Measurements from ENCODE around the gene ARL8B.
"Not testable (repeated sequence)": the region's sequence is repeated elsewhere in the genome, so short reads cannot be mapped to it uniquely, and the experiment has no call there.

Gene ARL8B

DNA sequence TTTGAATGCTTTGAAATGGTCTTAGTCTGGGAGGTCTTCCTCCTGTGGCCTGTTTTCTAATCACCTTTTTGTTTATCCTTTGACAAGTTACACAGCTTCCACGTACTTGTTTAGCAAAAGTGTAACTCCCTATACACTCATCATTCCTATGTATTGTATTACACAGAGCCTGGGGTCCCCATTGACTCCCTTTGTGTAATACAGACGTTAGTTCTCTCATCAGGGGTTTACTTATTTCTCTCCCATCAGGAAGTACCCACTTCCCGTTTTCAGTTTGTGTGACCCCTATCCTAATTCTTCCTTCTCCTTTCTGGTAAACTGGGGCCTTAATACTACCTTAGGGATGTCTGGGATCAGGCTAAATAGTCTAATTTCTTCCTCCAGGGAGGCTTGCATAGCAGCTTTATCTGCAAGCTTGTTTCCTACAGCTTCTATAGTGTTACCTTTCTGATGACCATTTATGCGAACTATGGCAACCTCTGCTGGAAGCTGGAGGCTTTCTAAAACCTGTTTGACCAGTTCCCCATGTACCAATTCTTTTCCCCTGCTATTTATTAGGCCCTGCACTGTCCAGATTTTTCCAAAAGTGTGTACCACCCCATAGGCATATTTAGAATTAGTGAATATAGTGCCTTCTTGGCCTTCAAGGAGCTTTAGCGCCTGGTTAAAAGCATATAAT lies 22.4 kb downstream of the ARL8B start:
- no peak overlapping the region for H3K4me3 ChIP-seq (ENCODE audit: low read depth, low read length)

DNA sequence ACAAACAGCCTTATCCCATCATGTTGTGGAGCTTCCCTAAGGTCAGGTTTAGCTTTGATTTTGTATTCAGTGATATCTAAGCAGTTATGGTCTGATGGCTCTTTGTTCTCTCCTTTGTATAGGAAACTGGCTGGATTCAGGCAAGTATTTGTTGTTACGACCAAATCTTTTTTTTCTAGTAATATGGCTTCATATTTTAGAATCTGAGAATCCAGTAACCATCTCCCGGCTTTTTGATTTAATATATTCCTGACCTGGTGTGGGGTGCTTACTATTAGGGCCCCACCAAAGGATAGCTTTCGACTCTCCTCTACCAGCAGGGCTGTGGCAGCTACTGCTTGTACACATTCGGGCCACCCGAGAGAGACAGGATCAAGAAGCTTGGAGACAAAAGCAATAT lies 23.0 kb downstream of the ARL8B start:
- no peak overlapping the region for H3K4me3 ChIP-seq (ENCODE audit: low read depth, low read length)

DNA sequence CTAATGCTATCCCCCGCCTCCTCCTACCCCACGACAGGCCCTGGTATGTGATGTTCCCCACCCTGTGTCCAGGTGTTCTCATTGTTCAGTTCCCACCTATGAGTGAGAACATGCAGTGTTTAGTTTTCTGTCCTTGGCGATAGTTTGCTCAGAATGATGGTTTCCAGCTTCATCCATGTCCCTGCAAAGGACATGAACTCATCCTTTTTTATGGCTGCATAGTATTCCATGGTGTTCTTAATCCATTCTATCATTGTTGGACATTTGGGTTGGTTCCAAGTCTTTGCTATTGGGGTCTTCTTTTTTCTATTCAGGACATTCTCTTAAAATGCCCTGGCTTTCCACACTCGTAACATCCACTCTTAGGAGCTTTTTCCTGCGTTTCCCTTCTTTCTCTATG lies 25.1 kb downstream of the ARL8B start:
- H3K4me3 ChIP-seq (ENCODE audit: low read depth, low read length), result not testable (repeated sequence)

DNA sequence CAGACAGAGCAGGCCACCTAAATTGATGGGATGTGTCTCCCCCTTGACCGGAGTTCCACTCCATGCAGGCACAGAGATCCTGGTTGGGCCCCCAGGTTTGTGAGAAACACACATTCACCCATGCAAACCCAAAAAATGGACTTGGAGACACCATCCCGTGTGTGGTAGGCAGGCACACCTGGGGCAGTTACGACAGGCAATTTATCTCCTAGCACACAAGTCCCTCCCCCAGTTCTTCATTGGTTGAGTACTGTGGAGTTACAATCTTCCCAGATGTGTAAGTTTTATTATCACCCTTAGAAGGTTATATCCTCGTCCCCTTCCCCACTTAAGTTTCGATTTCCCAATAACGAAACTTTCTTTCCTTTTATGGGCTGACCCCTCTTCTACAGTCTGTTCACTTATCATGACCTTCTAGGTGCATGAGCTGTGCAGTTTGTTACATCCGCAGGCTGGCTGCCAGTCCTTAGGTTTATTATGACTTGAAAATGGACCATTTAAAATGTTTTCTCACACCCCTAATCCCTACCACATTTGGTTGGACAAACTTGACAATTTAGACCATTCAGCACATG lies 27.3 kb downstream of the ARL8B start:
- H3K4me3 ChIP-seq (ENCODE audit: low read depth, low read length), result no peak overlapping the region

DNA sequence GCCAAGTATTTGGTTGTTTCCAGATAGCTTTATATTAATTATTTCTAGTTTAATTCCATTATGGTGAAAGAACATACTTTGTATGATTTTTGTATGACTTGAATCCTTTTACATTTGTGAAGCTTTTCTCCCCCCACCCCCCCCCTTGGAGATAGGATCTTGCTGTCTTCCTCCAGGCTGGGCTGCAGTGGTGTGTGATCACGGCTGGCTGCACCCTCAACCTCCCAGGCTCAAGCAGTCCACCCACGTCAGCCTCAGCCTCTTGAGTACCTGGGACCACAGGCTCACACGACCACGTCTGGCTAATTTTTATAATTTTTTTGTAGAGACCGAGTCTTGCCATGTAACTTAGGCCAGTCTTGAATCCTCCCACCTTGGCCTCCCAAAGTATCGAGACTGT lies 29.5 kb downstream of the ARL8B start:
- no peak overlapping the region for H3K4me3 ChIP-seq (ENCODE audit: low read depth, low read length)

DNA sequence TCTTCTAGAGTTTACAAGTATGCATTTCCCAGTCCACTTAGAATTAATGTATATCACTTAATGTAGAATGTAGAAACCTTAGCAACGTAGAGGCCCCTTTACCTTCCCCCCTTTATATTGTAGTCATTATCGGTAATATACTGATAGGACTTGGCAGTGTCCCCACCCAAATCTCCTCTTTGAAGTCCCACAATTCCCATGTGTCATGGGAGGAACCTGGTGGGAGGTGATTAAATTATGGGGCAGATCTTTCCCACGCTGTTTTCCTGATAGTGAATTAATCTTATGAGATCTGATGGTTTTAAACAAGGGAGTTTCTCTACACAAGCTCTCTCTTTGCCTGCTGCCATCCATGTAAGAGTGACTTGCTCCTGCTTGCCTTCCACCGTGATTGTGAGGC lies 31.0 kb downstream of the ARL8B start:
- no peak overlapping the region for H3K4me3 ChIP-seq (ENCODE audit: low read depth, low read length)

DNA sequence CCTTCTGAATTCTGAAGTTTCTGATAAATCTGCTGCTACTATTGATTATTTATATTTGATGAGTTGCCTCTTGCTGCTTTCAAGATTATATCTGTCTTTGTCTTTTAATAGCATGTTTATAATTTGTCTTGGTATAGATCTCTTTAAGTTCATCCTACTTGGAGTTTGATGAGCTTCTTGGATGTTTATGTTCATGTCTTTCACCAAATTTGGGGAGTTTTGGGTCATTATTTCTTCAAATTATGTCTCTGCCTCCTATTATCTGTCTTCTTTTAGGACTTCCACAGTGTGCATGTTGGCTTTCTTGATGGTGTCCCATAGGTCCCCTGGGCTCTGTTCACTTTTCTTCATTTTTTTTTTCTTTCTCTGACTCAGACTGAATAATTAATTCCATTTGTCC lies 33.1 kb downstream of the ARL8B start:
- no peak overlapping the region for H3K4me3 ChIP-seq (ENCODE audit: low read depth, low read length)

DNA sequence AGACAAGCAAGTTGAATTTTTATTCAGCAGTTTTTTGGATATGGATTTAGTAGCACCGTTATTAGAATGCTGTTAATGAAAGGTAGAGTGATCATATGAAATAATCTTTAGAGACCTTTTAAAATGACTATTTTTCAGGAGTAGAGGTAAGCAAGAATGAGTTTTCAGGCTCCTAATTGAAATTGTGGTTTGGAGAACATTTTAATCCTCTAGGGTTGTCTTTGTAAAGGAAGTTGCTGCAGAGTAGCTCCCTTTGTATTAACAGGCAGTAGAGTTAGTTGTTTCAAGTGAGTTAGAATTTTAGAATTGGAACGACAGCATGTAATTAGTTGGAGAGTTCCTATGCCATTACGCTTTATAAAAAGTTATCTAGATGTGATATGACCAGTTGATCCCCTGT lies 38.2 kb downstream of the ARL8B start:
- H3K4me3 ChIP-seq (ENCODE audit: low read depth, low read length), result no peak overlapping the region

DNA sequence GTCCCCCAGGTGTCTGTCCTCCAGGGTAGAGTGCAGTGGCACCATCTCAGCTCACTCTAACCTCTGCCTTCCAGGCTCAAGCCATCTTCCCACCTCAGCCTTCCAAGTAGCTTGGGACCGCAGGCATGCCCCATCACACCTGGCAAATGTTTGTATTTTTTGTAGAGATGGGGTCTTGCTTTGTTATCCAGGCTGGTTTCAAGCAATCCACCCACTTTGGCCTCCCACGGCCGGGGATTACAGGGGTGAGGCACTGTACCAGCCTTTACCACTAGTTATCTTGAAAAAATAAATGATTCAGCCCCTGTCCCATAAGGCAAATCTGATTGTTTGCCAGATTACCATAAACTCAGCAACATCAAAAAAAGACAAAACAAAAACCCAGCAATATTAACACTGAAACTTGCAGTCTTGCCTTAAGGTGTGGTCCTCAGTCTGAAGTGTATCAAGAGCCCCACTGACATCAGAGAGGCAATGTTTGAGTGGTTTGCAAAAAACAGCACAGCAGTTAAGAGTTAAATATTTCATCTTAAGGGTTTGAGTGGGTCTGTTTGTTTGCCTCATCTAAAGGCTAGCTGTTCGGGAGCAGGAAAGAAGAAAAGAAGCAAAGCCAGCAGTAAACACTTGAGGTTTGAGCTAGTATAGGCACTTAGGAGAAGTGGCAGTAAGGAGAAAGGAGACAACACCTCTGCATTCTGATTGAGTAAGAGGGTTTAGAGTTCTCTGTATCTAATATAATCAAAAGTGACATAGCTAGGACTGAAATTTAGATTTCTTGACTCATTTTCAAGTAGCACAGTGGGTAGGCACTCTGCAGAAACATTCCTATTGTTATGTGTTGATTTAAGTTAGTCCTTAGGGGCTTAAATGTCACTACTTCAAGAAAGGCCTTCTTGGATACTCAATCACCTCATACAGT lies 39.1 kb downstream of the ARL8B start:
- no peak overlapping the region for H3K4me3 ChIP-seq (ENCODE audit: low read depth, low read length)

DNA sequence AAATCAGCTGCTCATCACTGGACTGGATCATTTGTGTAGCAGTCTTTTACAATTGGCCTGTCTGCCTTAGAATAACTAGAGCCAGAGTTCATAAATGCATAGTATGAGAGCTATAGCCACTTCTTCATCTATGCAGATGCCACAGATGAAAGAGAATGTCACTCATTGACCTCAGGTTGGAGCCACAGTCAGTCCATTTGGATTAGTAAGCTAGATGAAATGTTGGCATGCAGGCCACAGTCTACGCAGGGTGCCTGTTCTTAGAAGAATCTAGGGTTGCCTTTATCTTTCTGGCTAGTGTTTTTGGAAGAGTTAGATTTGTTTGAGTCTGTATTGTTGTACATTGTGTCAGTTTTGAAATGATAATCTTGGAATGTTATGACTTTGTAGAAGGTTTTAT lies 40.0 kb downstream of the ARL8B start:
- H3K4me3 ChIP-seq (ENCODE audit: low read depth, low read length), result no peak overlapping the region

DNA sequence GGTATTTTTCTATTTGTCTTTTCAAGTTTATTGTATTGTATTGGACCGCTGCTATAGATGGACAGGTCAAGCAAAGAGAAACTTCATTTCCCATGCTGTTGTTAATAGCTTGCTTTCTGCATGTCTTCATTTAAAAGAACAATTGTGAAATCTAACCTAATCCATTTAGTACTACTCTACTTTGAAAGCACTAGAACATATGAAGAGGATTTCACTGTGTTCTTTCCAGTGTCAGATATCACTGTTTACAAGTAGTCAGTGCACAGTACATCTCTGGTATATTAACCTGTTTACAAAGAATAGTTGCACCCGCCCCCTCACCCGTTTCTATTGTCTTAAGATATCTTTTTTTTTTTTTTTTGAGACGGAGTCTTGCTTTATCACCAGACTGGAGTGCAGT lies 43.6 kb downstream of the ARL8B start:
- no peak overlapping the region for H3K4me3 ChIP-seq (ENCODE audit: low read depth, low read length)

DNA sequence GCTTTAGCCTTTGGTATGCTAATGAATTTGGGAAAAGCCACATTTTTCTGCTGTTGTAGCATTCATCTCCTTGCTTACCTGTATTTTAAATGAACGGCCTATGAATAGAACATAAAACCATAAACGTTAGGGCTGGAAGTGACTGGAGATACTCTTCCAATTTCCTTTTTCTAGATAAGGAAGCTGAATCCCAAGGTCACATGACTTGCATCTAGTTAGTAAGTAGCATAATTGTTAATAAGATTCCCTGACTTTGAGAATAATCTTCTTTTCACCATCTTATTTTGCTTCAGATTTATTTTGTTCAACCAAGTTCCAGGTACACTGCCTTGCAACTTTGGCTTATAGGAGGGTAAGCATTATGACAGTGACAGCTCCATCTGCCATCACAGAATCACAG lies 44.8 kb downstream of the ARL8B start:
- no peak overlapping the region for H3K4me3 ChIP-seq (ENCODE audit: low read depth, low read length)

DNA sequence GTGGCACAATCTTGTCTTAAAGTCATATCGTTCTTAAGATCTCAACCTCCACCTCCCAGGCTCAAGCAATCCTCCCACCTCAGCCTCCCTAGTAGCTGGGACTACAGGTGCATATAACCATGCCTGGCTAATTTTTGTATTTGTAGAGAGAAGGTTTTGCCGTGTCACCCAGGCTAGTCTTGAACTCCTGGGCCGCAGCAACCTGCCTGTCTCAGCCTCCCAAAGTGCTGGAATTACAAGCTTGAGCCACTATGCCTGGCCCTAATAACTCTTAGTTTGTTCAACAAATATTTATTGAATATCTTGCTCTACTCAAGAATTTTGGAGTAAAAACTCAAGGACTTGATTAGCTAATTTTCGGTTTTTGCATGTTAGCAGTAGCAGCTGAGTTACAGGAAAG lies 46.0 kb downstream of the ARL8B start:
- H3K4me3 ChIP-seq (ENCODE audit: low read depth, low read length), result no peak overlapping the region

DNA sequence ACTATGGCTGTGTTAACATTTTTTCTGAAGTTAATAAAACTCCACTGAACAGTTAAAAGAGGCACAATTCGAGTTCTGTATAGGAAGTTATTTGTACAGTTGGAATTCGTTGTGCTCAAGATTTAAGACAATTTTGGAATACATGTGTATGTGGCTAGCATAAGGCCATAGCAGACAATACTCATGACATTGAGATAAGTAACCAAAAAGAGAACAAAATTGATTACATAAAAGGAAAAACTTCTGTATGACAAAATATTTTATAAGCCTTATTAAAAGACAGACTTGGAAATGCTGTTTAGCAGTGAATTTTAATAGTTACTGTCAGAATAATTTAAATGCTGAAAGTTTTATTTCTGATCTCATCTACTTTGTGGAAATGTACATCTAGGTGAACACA lies 47.7 kb downstream of the ARL8B start:
- H3K4me3 ChIP-seq (ENCODE audit: low read depth, low read length), result no peak overlapping the region

DNA sequence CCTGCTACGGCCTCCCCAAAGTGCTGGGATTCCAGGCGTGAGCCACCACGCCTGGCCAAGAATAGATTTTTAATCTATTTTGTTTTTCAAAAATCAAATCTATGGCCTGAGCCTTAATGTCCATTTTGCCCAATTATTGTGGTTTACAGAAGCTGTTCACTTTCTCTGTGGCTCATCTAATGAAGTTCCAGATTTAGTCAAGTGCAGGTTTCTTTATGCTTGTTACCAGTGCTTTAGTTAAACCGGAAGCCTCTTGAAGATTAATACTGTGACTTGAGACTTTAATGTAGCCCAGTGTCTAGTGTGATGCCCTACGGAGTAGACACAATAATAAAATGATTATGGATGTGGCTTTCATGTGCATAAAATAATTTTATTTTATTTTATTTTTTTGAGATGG lies 48.9 kb downstream of the ARL8B start:
- no peak overlapping the region for H3K4me3 ChIP-seq (ENCODE audit: low read depth, low read length)

DNA sequence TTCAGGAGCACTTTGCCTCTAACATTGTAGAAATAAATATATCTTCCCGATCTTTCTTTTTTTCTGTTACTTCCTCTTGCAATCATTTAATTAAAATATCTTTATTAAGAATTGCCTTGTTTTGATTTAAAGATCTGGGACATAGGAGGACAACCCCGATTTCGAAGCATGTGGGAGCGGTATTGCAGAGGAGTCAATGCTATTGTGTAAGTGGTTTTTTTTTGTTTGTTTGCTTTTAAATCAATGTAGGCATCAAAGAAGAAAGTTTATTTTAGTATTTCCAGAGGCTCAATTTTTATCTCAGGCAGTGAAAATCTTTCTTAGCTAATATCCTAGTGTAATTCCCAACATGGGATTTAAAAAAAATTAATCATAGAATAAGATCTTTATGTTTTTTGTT lies 49.9 kb downstream of the ARL8B start:
- H3K4me3 ChIP-seq (ENCODE audit: low read depth, low read length), result no peak overlapping the region

DNA sequence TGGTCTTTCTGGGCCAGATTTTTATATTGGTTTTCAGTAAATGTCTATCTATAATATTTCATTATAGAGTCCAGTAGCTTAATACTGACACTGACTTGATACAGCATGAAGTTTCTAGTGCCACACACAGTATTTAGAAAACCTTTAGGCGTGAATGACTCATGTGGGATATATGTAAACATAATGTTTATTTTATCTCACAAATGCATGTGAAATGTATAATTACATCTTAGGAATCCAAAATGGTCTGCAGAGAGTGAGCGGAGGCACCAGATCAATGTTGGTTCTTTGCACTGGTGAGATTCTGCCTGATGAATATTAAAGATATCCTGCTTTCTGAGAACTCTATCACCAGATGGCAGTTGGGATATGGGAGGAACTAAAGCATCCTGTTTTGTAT lies 56.9 kb downstream of the ARL8B start:
- H3K4me3 ChIP-seq (ENCODE audit: low read depth, low read length), result not testable (repeated sequence)

DNA sequence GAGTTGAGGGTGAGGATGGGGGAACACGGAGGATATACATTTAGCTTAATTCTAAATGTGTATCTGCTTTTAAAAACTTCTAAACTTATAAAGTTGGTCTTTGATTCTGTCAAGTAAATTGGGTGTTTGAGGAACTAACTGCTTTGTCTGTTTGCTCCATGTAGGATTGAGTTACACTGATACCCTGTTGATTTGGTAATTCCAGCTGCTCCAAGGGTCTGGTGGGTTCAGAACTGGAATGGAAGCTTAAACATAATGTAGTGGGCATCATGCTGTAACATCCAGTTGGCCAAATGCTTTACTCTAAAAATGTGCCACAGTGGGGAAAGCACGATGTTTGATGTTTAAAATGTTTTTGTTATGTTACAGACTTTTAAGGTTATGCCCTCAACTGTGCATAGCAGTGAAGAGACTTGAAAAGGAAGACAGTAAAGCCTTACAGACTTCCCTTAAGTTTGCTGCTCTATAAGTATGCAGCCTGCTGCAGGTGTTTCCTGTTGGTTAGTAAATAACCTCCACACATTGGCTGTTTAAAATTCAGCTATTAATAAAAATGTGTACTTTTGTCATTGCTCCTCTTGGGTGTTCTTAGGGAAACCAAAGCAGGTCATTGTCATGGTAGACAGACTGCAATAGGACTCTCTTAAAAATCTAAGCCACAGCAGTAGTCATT lies 59.5 kb downstream of the ARL8B start:
- no peak overlapping the region for H3K4me3 ChIP-seq (ENCODE audit: low read depth, low read length)

DNA sequence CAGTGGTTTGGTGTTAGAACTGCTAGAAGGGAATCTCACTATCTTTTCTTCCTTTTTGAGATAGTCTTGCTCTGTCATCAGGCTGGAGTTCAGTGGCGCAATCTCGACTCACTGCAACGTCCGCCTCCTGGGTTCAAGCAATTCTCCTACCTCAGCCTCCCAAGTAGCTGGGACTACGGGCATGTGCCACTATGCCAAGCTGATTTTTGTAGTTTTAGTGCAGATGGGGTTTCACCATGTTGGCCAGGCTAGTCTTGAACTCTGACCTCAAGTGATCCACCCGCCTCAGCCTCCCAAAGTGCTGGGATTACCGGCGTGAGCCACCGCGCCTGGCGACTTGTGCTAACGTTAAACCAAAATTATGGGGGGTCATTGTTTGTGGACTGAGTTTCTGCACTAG lies 61.6 kb downstream of the ARL8B start:
- not testable (repeated sequence) for H3K4me3 ChIP-seq (ENCODE audit: low read depth, low read length)

DNA sequence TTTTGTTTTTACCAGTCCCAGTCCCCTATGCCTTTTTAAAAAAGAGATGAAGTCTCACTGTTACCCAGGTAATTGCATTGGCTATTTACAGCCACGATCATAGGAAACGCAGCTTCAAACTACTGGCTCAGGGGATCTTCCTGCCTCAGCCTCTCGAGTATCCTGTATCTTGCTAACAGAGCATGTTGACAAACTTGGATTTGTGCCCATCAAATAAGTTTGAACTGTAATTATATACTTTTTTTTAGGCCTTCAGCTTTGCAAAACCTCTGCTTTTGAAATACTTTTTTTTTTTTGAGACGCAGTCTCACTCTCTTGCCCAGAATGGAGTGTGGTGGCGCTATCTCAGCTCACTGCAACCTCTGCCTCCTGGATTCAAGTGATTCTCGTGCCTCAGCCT lies 62.4 kb downstream of the ARL8B start:
- H3K4me3 ChIP-seq (ENCODE audit: low read depth, low read length), result no peak overlapping the region

DNA sequence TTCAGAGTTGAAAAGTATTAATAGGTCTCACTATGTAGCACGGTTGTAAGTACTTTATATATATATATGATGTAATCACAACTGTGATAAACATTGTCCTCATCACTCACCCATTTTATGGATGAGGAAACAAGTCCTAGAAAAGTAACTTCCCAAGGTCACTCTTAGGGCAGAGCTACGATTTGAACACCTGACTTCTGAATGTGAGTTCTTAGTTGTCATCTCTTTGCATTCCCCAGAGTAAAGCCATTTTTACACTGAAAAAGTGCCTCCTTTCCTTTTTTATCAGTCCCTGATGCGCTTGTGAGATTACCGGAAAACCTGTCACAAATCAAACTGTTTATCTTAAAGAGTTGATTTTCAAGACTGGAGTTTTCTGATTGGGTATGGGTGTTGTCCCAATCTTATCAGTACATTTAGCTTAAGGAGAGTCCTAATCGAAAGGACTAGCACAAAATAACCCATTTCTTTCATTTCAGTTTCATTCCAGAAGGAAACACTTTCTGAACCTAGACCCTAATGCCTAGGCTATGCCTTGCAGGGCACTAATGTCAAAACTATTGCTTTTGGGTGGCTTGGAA lies 63.1 kb downstream of the ARL8B start:
- H3K4me3 ChIP-seq (ENCODE audit: low read depth, low read length), result no peak overlapping the region
